Stimulated activated CD4-positive, alpha-beta T cell treated with anti-CD3 and anti-CD28 coated beads, Interleukin-12 subunit alpha, Interleukin-12 subunit beta, amount 100 ng/mL, for 24 hours (primary cell): ENCODE data around the gene SH2D7.

Experiments used
- DNase-seq, 2 experiments: peaks; one replicate each; pipeline ENCODE4 v3.0.0-alpha.2; 2020; ENCODE audit warnings: low read depth in 2 of 2

SH2D7 gene

DNA sequence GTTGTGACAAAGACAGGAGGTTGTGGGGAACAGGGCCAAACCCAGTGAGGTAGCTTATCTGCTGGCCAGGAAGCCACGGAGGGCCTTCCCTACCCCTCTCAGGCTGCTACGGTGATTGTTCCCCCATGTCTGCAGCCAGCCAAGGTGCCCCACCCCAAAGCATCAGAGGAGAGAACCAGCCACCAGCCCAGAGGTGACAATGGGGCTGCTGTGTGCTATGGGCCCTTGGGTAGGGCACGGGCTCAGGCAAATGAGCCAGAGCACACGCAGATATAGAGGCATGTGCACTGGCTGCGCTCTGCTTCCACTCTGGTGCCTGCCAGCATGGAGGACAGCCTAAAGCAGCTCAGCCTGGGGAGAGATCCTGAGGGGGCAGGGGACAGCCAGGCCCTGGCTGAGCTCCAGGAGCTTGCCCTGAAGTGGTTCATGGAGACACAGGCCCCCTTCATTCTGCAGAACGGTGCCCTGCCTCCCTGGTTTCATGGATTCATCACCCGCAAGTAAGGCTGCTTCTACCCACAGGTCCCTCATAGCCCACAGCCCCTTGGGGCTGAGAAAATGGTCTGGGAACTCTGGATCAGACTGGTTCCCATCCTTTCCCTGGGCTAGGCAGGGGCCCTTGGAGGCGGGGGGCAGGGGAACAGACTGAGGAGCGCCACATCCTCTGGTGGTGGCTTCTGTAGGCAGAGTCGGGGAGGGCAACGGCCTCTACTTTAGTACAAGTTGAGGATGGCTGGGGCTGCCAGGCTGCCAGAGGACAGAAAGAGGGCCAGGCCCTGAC lies at the start of gene SH2D7:
SH2D7 (plus strand) TSS at position 301 of the 781 bp plus-strand sequence; CDS start at position 325, 24 bp downstream.
- DNase-seq: no peak

DNA sequence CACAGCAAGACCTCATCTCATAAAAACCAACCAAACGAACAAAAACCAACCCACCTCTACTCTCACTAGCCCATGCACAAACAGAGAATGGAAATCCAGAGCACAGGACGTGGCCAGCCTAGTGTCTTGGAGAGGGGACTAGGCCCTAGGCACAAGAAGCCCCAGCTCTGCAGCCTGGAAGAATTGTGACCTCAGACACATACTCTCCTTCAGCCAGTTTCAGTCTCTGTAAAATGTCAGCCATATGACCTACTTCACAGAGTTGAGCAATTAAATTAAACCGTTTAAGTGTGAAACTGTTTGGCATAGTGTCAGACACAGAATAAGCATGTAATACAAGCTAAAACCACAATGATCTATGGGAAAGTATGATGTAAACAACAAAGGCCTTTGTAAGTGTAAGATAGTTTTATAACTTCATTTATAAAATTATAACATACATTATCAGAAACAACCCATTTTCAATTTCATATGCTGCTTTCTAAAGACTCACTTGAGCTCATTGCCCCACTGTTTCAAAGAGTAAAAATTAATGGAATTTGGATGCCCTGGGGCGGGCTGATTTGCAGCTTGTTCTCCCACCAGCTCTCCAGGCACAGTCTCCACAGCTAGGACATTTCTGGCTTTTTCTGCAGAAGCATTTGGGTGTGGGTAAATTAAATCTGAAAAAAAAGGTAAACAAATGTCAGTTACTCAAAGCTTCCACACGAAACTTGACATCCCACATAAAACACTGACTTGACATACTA lies 47.8 kb upstream of the SH2D7 start:
- no peak for DNase-seq

DNA sequence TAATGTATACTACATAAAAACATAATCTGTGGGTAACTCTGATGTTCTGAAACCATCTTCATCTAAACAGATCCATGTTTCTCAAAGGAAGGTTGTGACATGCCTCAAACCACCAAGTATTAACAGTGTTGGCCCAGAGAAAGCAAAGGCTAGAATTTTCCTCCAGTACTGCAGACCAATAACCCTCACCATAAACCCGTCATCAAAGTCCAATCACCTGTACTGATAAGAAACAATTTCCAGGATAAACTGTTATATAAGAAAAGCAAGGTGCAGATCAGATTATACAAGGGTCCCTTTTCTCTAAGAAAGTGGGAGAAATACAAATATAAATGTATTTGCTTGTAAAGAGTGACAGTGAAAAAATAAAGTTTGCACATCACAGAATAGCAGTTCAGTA lies 47.2 kb upstream of the SH2D7 start:
- no peak for DNase-seq

DNA sequence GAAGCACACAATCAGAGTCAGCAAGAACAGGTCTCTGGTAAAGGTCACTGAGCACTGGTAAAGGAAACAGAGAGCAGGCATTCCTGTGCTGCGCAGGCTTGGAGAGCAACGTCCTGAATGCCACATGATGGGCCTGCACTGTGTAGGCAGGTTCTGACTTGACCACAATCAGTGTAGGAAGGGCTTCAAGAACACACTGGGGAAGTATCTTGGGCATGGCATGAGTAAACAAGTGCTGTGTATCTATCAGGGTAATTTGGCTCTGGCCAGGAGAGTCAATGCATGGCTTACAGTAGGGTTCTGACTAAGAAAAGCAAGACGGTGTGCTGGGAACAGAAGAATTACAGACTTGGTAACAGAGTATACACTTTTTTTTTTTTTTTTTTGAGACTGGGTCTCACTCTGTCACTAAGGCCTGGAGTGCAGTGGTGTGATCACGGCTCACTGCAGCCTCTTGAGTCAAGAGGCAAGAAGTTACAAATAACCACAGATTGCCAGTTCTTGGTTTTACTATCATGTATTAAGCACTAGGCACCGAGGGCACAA lies 45.5 kb upstream of the SH2D7 start:
- DNase-seq: no peak

DNA sequence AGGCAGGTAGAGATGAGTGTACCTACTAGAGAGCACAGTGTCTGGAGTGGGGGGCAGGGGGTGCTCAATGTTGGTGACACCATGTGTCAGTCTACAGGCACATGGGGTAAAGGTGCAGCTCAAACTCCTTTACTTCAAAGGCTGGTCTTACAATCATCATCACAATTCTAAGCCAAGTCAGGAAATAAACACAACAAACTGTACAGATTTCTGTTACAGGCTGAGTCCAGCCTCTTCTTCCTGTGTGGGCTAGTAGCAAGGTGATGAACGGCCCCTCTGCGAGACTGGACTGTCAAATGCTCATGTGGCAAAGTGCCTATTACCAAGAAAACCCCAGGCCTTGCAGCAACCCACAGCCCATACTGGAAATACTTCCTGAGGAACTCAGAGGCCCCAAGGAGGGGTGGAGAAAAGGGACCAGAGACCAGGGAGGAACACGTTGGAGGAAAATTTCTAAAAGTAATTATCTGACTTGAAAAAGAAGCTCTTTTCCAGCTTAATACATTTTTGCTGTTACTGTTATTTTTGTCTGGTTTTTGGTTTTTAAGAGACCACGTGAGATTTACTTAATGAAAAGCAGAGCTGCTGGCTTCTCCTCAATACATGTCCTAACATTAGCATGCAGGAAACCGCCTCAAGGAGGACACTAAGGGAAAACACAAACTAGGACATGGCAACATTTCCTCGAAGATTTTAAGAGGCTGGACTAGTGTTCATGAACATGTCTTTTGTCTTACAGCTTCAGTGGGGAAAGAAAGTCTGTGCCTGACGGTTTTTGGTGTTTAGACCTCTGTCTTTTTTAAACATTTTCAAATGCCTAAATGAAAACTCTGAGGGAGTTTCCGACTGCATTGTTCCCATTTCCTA lies 44.4 kb upstream of the SH2D7 start:
- DNase-seq: no peak

DNA sequence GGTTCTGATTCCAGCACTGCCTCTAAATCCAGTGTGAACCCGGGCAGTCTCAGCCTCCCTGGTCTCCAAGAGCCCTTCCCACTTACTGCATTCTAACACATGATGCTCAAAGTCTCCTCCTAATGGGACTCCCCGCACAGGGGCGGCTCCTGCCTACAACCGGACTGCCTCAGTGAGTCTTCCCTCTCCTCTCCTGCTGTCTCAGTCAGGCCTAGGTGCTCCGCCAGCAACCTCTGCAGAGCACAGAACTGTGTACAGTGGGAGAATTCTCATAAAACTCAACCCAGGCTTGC lies 43.8 kb upstream of the SH2D7 start:
- DNase-seq: no peak

DNA sequence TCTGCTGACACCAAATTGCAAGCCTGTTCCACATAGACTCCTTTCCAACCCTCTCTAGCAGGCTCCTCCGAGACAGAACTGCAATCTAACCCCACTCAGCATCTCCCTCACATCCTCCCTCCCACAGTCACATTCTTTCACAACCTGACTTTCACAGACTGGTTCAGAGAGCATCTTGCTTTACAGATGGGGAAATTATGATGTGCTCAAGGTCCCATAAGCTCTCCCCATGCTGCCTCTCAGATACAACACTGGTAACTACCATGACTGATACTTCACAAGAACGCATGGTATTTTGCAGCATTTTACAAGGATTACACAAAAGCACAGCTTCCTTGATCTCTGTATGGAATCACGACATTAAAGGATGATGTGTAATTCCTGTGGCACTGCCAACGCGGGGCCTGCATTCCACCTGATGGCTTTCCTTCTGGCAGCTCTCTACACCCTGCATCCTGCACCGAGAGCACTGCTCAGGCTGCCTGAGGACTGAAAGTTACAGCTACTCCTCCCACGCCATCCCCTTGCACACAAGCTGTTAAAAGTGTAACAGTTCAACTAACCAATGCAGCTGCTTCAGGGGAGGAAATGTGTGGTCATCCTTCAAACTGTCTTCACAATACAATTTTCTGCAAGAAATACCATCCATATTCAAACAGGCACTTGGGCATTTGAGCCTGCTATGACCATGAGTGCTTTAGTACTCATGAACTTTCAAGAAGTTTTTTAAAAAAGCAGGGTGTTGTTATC lies 42.5 kb upstream of the SH2D7 start:
- DNase-seq: peak; percentile 48 to 64

DNA sequence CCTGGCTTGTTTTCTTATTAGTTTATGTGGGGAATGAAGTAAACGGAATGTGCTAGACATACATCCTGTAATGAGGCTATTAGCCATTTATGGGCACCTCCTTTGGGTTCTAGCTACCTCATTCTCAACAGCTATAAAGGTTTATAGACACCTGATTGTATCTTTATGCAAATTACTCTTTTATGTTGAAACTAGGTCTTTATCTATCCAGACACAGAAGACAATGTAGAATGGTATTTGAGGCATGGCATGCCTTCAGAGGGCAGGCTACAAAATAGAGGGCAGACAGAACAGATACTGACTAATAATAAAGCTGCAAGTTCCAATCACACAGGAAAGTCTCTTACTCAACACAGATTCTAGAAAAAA lies 41.9 kb upstream of the SH2D7 start:
- DNase-seq: no peak

DNA sequence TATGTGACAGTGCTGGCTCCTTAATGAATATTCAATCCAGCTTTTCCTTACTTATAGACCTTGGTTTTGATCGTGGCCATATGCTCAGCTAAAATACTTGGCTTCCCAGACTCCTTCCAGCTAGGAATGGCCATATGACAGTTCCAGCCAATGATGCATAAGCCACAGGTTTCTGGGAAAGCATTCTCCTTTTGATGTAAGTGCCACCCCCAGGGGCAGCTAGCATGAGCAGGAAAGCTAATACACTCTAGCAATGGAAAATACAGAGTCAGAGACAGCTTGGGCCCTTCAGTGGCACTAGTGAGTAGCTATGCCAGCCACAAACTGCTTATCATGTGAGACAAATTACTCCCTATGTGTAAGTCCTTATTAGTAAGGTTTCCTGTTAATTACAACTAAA lies 41.5 kb upstream of the SH2D7 start:
- DNase-seq: no peak

DNA sequence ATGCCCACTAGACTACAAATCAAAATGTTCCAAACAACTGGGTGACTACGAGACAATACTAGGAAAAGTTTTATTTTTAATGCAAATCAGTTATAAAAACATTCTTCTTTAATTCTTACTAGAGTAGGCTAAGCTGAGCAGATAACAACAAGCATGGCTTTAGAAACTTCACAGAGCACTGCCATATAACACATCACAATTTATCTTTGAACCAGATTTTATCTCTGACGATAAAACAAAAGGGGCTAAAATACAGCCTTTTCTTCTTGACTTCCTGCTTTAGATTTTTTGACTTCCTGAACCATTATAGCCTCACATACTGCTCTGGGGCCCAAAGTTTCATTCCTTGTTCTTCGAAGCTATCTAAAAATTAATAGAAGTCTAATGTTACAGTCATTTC lies 40.8 kb upstream of the SH2D7 start:
- no peak for DNase-seq

DNA sequence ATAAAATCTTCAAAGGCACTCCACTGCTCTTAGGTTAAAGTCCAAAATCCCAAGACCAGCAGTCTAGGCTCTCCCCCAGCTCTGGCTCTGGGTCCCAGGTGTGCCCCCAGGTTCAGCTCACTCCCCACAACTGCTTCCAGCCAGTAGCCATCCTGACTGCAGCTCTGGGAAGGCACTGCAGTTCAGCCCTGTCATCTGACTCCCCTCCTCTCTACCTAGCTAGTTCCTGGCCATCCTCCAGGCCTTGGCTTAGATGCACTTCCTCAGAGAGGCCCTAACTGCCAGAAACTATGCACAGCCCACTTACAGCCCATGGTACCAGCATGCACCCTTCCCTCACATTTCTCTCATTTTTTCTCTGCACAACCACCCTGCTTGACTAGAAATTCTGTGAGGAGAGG lies 40.4 kb upstream of the SH2D7 start:
- no peak for DNase-seq

DNA sequence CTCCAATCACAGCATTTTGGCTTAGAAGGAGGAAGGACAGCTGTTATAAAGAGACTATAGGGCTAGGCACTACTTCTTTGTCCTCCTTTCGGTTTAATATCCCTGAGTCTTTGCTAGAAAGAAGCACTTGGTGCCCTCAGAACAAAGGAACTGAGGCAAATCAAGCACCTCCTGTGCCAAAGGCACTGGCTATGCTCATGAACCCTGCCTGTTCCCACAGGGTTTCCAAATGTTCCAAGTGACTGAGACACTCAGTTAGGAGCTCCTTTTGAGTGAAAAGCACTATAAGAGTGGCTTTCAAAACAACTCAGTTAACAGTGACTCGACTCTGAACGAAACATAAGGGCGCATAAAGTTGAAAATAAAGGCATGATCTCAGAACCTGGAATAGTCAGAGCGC lies 39.8 kb upstream of the SH2D7 start:
- DNase-seq: no peak

DNA sequence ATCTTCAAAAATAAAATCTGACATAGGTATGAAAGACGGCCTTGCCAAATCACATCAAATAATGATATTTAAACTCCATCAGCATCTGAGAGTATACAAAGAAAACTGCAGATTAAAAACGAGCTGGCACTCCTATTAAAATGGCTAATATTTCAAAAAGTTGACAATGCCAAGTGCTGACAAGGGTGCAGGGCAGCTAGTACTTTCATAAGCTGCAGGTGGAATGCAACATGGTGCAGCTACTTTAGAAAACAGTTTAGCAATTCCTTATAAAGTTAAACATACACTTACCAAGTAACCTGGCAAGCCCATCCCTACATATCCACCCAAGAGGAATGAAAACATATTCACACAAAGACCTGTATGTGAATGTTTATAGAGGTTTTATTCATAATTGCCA lies 37.8 kb upstream of the SH2D7 start:
- no peak for DNase-seq

DNA sequence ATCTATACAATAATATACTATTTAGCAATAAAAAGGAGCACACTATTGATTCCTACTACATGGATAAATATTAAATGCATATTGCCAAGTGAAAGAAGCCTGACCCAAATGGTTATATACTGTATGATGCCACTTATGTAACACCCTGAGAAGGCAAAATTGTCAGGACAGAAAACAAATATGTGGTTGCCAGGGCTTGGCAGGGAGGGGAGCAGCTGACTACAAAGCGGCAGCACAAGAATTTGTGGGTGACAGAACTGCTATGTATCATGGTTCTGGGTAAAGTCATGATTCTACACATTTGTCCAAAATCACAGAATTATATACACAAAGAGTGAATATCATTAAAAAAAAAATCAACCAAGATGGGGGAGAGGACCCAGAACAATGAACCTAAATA lies 37.4 kb upstream of the SH2D7 start:
- DNase-seq: no peak

DNA sequence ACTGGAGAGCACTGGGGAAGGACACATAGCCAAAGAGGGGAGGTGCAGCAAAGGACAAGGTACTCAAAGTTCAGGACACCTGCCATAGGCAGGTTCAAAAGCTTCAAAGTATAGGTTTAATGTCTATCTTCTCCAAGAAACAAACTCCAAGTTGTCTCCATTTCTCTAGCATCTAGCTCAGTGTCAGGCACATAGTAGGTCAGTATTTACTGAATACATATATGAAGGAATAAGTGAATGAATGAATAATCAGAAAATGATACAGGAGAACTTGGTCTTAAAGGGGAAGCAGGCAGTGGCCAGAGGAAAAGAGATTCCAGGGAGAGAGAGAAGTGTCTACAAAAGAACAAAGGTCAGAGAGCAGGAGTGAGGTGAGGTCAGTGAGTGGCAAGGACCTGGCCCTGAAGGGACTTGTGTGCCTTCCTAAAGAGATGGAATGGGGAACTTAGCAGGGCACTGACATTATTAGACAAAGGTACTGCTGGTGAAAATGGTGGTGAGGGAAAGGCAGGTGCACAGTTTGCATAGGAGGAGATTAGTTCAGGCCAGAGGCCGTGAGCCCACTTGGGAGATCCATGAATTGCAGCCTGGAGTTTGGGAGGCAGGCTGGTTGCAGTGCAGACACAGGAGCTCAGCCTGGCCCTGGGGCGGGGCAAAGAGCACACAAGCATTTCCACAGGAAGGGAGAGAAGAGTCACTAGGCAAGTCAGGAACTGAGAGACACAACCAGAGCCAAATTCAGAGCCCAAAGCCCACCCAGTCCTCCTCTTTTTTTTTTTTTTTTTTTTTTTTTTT lies 36.2 kb upstream of the SH2D7 start:
- no peak for DNase-seq

DNA sequence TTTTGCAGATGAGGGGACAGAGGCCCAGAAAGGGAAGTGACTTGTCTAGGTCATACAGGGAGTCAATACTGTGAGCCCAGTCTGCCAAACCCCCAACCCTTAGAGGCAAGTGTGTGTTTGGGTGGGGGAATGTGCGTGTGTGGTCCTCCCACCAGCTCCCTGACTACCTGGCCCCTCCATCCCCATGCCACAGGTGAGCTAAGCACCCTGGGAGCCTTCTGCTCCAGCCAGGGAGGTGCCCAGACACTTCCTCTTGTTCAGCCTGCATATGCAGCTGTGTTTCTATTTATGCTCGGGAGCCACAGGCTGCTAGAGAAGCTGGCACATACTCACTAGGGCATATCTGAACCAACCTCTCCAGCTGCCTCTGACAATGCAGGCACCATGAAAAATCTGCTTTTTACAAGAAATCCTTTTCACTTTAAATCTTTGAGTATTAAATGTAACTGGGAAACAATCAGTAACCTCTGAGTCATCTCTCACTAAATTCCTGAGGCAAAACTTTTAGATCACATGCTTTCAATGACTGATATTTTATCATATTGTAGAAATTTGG lies 35.6 kb upstream of the SH2D7 start:
- no peak for DNase-seq

DNA sequence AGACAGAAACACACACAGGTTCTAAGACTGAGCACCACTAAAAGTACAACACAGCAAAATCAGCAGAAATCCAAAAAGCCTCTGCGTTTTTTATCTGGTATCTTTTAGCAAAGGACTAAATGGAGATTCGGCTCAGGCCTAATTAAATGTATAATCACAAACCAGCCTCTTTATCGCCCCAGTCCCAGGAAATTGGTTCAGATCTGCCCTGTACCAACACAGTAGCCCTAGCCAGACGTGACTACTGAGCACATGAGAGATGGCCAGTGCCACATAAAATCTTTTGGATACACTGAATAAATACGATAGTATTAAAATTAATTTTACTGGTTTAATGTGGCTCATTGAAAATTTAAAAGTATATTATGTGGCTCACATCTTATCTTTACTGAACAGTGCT lies 34.6 kb upstream of the SH2D7 start:
- no peak for DNase-seq

DNA sequence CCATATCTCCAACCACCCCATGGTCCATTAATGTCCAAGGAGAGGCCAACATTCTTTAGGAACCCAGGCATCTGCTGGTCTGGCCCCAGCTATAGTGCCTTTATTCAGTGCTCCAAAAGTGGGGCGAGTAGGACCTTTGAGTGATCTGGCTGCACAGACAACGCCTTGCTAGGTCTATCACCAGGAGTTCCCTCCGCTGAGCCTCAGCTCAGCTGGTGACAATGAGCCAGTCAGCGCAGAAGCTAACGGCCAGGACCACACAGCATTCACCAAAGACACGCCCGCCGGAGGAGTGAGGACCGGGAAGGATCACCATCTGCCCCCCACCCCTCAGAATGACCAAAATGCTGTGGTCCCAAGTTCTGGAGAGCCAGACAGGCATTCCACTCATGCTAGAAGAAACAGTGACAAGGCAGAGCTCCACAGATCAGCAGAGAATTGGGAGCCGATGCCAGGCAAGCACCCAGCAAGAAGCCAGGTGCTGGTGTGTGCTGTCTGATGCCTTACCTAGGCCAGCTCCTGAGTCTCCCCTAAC lies 33.9 kb upstream of the SH2D7 start:
- no peak for DNase-seq

DNA sequence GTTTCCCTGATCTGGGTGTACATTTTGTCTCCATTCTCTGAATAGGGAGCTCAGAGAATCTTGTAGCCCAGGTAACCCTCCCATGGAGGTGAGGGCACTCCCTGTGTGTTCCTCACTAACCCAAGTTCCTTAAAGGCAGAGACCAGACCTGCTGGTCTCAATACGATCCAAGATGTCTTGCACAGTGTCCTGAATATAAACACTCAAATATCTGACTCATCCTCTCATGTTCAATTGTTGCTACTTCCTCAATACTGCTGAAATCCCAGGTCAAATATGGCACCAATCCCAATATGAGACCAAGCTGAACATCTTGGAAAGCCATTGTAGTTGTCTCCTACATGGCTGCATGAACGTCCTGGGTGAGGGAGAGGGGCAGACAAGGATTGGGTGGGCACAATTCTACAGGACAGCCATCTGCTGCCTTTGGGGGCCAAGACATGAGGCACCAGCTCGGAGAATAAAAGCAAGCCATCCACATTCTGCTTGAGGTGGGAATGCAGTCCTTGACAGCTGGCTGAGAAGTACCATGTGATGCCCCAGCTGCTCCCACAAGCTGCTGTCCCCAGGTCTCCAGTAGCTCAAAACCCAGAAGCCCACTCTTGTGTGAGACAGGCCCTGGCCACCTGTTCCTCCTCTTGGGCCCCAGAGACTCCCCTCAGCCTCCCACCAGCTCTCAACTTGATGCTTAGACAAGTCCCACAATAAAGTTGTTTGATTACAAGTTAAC lies 33.1 kb upstream of the SH2D7 start:
- DNase-seq: no peak

DNA sequence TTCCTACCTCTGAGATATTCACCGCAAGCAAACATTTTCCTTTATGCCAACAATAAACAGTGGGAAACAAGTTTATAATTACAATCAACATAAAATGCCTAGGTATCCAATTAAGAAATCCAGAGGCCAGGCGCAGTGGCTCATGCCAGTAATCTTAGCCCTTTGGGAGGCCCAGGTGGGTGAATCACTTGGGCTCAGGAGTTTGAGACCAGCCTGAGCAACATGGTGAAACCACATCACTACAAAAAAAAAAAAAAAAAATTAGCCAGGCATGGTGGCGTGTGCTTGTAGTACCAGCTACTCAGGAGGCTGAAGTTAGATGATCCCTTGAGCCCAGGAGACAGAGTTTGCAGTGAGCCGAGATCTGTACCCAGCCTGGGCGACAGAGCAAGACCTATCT lies 32.1 kb upstream of the SH2D7 start:
- DNase-seq: no peak
